ENCODE results near the gene CATSPERZ. TPM values are rescaled to one million over a fixed set of nuclear protein-coding genes. Genes with fewer than 3 reads are reported as not detected.

CATSPERZ gene
- total and polyA plus RNA-seq, 2 donors (not counting 3 experiments of a cell fraction or from before 2014, with no cell fraction given) = 0.11 TPM; not detected in 1

- H3K4me1 ChIP-seq (ENCODE audit: control insufficient read depth, extremely low read depth, insufficient read depth, low read length) = peaks cover 10% of the 10 kb centered on the region
- H3K27ac ChIP-seq (ENCODE audit: insufficient read depth, low read depth, low read length) = peak overlapping the region; percentile 58
- peaks cover 4% of the 10 kb centered on the region for H3K79me2 ChIP-seq (ENCODE audit: control insufficient read depth, insufficient read depth, low read length)
- H3K36me3 ChIP-seq (ENCODE audit: control insufficient read depth in 2 of 2, extremely low read depth in 1 of 2, insufficient read depth in 2 of 2, low read length in 2 of 2) = peaks cover 2 to 18% of the 10 kb centered on the region in 2 experiments
- ChIA-PET CTCF (interaction anchor here (1.1 to 3.6 kb wide), 8 partner anchors 8 to 130 kb away, joined by 3 to 72 read pairs (median 12); partner anchors contain the start of gene CCDC88B), POLR2A (interaction anchor here (2.1 kb wide), 1 partner anchor 13 kb away, joined by 6 read pairs; no protein-coding TSS in a partner anchor)
- no peak for TF ChIP-seq JUN (IDR thresholded peaks at IDR 0.05; ENCODE audit: borderline replicate concordance, insufficient read depth, insufficient read length, low read depth)
- no peak for TF ChIP-seq POLR2A (IDR thresholded peaks at IDR 0.05; ENCODE audit: low read depth, low read length)
- no peak for TF ChIP-seq GATA2 (IDR thresholded peaks at IDR 0.05; ENCODE audit: insufficient read depth, insufficient read length, low read depth, low read length)
- TF ChIP-seq MAX (IDR thresholded peaks at IDR 0.05; ENCODE audit: insufficient read depth, insufficient read length) = no peak
- no peak for TF ChIP-seq MYC (IDR thresholded peaks at IDR 0.05; ENCODE audit: low read depth, low read length)
- no peak for TF ChIP-seq POLR2AphosphoS5 (IDR thresholded peaks at IDR 0.05; ENCODE audit: insufficient read depth, low read depth, low read length)
- TF ChIP-seq FOS (IDR thresholded peaks at IDR 0.05; ENCODE audit: borderline replicate concordance, insufficient read depth, low read length) = no peak
- TF ChIP-seq EZH2 (IDR thresholded peaks at IDR 0.05; ENCODE audit: borderline replicate concordance, low read depth, low read length, severe bottlenecking) = no peak
- TF ChIP-seq CTCF (IDR thresholded peaks at IDR 0.05; ENCODE audit: extremely low read depth in 1 of 2, insufficient read depth in 1 of 2, low read depth in 1 of 2, low read length in 2 of 2) = no peak
- H3K9me3 ChIP-seq (replicated peaks; ENCODE audit: control insufficient read depth, insufficient read depth, low read length) = no peaks in the 10 kb centered on the region
- H3K4me2 ChIP-seq (ENCODE audit: insufficient read depth, low read length) = peak overlapping the region; percentile 75
- no peaks in the 10 kb centered on the region for H3K9me1 ChIP-seq (replicated peaks; ENCODE audit: control insufficient read depth, extremely low read depth, insufficient read depth, low read length)
- no TSS peak for BruUV-seq (replicated peaks)
- FAIRE-seq (no peak), DNase-seq (ENCODE audit: low read depth, low spot score) (no peak)
- H3K4me3 ChIP-seq (replicated peaks in 1 of 3; ENCODE audit: insufficient read depth in 1 of 3, low read depth in 1 of 3, low read length in 3 of 3) = peak overlapping the region; percentile 49 to 75 (median 57)
- H3K9ac ChIP-seq (replicated peaks; ENCODE audit: extremely low read depth, insufficient read depth, low read length) = peak overlapping the region; percentile 74
- intact Hi-C loops (cut with micrococcal nuclease) (loop anchor here (1.0 to 2.0 kb wide), 3 partner anchors 14 to 49 kb away; partner anchors contain the start of gene RPS6KA4), dilution Hi-C loops (cut with MboI; ENCODE audit: extremely low pct_ligation_motif_present, low sequenced_read_pairs) (no loop called here)
- H3K27me3 ChIP-seq (ENCODE audit: control insufficient read depth in 2 of 2, insufficient read depth in 2 of 2, low read length in 2 of 2) = no peaks in the 10 kb centered on the region
- no peak overlapping the region for H2AFZ ChIP-seq (ENCODE audit: low read depth, low read length)
- H4K20me1 ChIP-seq (replicated peaks; ENCODE audit: control insufficient read depth, extremely low read depth, insufficient read depth, low read length) = no peaks in the 10 kb centered on the region
Measured at GRCh38 chr11:64318766-64319761, 18.9 kb downstream of the CATSPERZ start.

Measured in endothelial cell of umbilical vein (primary cell).